GM12892 (cell line): Measurements from ENCODE around the gene PARS2.
"Not testable (repeated sequence)": the region's sequence is repeated elsewhere in the genome, so short reads cannot be mapped to it uniquely, and the experiment has no call there.

Experiments used
- DNase-seq: peaks from one replicate; pipeline ENCODE4 v3.0.0; 2011; ENCODE audit not compliant: insufficient read length
- FAIRE-seq: peaks from 2 replicates; lab custom pipeline; 2011; peaks lifted over from hg19 to GRCh38; lab: Jason Lieb, UNC
- POLR2A ChIP-seq: IDR thresholded peaks from 2 replicates; pipeline ENCODE4 v1.6.1; 2011; ENCODE audit warnings: low read depth, low read length, control low read depth
- POLR2AphosphoS5 ChIP-seq: IDR thresholded peaks from 2 replicates; pipeline ENCODE4 v1.6.1; 2011; ENCODE audit warnings: low read depth, low read length, control low read depth
- TAF1 ChIP-seq: IDR thresholded peaks from 2 replicates; pipeline ENCODE4 v1.6.1; 2011; ENCODE audit warnings: low read depth, mild to moderate bottlenecking, control low read depth, low read length, borderline replicate concordance

The PARS2 gene

DNA sequence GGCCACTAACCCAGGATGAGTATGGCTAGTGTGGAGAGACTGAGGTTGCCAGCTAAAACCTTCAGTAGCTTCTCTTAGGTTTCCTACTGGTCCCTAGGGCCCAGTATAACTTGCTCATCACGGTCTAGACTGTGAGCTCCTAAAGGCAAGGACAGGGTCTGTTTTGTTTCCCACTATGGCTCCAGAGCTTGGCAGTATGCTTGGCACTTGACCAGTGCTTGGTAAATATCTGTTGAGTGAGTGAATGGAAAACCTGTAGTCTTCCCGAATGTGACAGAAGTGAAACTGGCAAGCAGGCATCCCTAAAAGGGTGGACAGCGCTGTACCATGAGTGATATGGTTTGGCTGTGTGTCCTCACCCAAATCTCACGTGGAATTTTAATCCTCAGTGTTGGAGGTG, 13.1 kb upstream of the PARS2 start:
- DNase-seq (no peak), FAIRE-seq (no peak)
- no peak for TF ChIP-seq TAF1
- TF ChIP-seq POLR2AphosphoS5, result no peak
- TF ChIP-seq POLR2A, result no peak

DNA sequence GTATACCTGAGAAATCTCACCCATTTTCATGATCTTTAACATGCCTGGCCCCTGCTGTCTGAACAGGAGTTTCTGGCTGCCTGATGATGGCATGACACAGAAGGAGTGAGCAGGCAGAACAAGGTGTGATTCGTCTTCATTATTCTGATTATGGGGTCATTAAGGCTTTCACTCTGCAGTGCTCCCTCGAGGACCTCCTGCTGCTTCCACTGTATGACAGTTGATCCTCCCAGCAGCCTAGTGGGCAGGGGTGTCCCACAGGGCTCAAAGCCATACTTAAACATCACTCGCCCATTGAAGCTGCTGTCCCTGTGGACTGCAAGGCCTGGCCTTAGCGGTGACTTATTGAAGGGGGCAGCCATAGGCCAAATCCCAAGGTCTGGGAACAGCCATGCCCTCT, 12.7 kb upstream of the PARS2 start:
- no peak for DNase-seq
- FAIRE-seq, result no peak
- TF ChIP-seq TAF1 (no peak), POLR2AphosphoS5 (no peak), POLR2A (no peak)

DNA sequence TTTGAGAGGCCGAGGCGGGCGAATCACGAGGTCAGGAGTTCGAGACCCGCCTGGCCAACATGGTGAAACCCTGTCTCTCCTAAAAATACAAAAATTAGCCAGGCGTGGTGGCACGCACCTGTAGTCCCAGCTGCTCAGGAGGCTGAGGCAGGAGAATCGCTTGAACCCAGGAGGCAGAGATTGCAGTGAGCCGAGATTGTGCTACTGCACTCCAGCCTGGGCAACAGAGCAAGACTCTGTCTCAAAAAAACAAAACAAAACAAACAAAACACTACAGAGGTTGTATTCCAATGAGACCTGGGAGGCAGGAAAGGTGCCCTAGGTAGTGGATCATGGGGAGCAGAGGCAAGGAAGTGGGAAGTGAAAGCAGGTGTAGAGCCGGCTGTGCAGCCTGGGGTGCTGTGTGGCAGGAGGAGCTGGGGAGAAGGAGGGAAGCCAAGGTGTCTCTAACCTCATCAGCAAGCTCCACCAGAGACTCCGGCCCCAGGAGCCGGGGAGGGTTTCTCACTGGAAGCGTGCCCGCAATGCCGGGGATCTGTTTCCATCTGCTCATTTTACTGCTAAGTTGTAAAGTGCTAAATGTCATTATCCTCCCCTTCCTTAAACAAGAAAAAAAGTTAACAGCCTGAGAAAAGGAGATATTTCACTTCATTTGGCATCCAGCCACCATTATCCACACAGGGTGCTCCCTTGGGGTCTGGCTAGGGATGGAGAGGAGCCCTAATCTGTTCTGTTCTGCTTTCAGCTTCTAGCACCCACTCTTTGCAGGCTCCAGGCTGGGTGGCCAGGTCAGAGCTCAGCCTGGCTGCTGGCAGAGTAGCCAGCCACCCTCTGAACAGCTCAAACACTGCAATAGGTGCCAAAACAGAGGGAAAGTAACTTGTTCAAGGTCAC, 11.8 kb upstream of the PARS2 start:
- DNase-seq, FAIRE-seq: not testable (repeated sequence)

DNA sequence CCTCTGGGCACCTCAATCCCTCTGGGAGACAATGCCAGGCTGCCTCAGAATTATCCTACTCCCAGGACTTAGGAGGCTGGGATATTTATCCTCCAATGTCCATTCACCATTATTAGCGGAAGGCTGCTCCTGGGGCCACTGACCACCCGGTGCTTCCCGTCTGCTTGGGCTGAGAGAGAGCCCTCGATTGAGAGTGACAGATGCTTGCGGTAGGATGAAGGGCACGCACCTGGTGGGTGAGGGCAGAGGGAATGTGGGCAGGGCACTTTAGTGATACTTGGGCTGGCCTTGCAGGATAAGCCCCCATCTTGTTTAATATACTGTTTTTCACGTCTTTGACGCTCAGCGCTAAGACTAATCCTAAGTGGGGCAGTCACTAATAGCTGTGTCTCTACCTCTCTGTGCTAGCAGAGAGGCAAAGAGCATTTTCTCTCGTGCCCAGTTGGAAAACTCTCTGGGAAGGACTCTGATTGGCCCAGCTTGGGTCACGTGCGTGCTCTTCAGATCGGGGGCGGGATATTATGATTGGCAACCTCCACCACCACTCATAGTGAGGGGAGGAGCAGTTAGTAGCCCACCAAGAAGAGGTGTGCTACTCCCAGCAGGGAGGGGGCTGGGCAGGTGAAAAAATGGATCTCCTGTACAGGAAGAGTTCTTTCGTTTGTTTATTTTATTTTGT, 10.6 kb upstream of the PARS2 start:
- no peak for FAIRE-seq
- TF ChIP-seq TAF1 (no peak), POLR2AphosphoS5 (no peak), POLR2A (no peak)
- DNase-seq, result no peak

DNA sequence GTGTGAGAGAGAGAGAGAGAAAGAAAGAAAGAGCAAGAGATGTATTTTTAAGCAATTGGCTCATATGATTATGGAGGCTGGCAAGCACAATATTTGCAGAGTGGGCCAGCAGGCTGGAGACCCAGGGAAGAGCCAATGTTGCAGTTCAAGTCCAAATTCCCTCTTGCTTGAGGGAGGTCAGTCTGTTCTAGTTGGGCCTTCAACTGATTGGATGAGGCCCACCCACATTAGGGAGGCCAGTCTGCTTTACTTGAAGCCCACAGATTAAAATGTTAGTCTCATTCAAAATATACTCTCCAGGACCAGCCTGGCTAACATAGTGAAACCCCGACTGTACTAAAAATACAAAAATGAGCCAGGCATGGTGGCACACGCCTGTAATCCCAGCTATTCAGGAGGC, 8.6 kb upstream of the PARS2 start:
- TF ChIP-seq POLR2AphosphoS5, result no peak
- no peak for TF ChIP-seq POLR2A
- no peak for TF ChIP-seq TAF1
- DNase-seq (no peak), FAIRE-seq (no peak)

DNA sequence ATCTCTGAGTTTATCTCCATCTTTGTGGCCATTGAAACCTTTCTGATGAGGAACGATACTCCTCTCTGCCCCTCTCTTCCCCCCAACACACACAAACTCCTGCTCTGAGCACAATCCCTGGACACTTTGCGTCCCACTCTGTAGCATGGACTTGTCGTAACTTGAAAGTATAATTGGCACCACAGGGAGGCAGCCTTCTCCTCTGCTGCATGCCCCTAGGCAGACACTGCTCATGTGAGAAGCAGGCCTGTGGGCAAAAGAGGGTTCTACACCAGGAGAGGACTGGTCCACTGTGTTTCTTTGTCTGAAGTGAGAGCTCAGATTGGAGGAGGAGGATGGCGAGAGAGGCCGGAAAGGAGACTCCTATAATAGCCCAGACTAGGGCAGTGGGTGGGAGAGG, 3.8 kb upstream of the PARS2 start:
- DNase-seq, result no peak
- FAIRE-seq, result no peak
- TF ChIP-seq TAF1 (no peak), POLR2A (no peak), POLR2AphosphoS5 (no peak)

DNA sequence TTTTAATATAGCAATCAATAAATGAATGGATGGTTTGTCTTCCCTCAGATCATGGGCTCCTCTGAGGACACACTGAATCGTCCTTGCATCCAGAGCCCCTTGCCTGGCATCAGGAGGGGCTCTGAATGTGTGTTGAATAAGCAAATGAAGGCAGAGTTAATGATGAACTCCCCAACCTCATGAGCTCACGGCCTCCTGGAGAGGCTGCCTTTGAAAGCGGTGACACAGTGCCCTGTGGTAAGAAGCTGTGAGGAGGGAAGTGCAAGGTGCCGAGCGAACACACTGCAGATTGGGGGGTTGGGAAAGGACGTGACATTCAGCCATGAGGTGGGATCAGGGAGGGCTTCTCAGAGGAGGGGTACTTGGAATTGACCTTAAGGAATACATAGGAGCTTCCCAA, 3.2 kb upstream of the PARS2 start:
- TF ChIP-seq TAF1 (no peak), POLR2AphosphoS5 (no peak), POLR2A (no peak)
- FAIRE-seq (no peak), DNase-seq (no peak)

DNA sequence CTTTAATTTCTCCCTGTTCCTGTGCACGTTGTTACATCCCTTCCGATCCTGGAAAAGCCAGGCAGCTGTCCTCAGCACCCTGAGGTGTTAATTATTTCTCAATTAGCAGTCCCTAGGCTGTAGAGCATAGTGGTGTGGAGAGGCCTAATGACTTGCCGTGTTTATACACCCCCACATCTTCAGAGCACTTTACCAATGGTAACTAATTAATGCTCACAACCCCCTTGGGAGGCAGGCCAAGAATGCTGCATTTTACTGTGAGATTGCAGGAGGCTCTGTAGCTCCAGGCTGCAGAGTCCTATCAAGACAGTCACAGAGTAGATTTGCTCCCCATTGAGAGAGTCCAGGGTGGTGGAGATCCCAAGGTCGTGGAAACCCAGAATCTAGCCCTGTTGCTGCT, 2.4 kb upstream of the PARS2 start:
- DNase-seq (no peak), FAIRE-seq (no peak)
- TF ChIP-seq POLR2AphosphoS5 (no peak), POLR2A (no peak), TAF1 (no peak)

DNA sequence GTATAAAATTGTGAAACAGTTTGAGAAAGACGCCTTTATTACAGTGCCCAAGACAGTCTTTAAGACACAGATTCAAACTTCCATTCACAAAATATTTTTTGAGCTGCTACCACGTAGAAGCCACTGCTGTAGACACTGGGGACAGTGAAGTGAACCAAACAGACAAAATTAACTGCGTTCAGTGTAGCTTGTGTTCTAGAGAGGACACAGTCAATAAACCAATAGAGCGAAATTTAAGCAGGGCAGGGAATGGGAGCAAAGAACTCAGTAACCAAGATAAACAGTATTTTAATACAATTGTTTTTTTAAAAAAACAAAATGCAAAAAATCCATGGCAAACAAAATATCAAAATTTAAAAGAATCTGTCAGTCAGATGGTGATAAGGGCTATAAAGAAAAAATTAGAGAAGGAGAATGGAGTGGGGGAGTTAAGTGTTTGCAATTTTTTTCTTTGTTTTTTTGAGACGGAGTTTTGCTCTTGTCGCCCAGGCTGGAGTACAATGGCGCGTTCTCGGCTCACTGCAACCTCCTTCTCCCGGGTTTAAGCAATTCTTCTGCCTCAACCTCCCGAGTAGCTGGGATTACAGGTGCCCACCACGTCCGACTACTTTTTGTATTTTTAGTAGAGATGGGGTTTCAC, 719 bp upstream of the PARS2 start:
- TF ChIP-seq TAF1, result no peak
- TF ChIP-seq POLR2AphosphoS5, result no peak
- no peak for TF ChIP-seq POLR2A
- FAIRE-seq, result no peak

DNA sequence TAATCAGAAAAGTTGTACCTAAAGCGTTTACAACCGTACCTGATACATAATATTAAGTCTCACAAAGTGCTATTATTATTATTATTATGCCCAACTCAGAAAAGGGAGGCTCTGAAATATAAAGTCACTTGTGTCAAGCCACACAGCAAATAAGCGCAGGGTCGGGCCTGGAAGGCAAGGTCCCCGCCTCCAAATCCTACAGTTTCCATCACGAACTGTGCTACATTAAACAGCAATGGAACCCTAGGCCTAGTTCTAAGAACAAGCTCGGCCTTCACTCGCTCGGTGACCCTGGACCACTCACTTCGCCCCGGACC, 549 bp downstream of the PARS2 start:
- FAIRE-seq (peak; percentile 27), DNase-seq (no peak)
- TF ChIP-seq TAF1 (no peak), POLR2AphosphoS5 (no peak), POLR2A (no peak)

More for the DNA sequence above, 719 bp upstream of the PARS2 start:
- DNase-seq, result no peak

DNA sequence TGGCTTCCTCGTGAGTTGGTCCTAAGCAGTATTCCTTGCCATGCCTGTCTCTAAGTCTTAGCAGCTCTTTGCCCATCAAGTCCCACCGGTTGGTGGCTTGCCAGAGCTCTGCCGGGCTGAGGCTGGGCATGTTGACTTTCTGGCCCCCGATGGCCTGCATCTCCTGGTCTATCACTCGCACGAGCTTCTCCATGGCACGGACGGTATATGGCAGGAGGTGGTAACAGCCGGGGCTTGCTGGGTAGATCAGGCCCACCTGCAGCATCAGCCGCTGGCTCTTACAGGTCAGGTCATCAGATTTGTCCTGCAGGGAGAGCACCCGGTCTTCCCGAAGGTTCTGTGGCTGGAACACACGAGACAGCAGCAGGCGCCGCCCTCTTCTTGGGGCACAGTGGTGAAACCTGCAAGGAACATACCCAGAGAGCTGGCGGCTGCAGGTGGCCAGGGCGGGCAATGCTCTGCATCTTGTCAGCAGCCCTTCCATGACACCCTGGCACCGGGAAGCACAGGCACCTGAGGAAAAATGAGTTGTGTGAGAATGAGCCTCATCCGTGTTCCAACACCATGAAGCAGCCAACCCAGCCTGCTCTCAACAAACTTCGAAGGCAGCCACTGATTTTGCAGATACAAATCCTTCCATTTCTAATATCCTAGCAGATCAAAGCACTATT, 5.5 kb downstream of the PARS2 start:
- no peak for TF ChIP-seq TAF1
- no peak for TF ChIP-seq POLR2AphosphoS5
- TF ChIP-seq POLR2A, result no peak
- FAIRE-seq (no peak), DNase-seq (no peak)
